ENCODE results near the gene BACH2. TPM values are rescaled to one million over a fixed set of nuclear protein-coding genes. Genes with fewer than 3 reads are reported as not detected.
A peak's percentile ranks its signal among the peaks of the same experiment; 100 is the strongest.

The BACH2 gene
- total RNA-seq, 1 experiment from 2014 or later = 2.5 TPM

GRCh38 chr6:89952105-89952671 is 344.5 kb downstream of the BACH2 start:
- H3K4me3 ChIP-seq (ENCODE audit: insufficient read depth, low read depth, low read length) = no peak overlapping the region
- no peaks in the 10 kb centered on the region for H3K36me3 ChIP-seq (replicated peaks; ENCODE audit: control insufficient read depth, insufficient read depth, low read length)
- no peaks in the 10 kb centered on the region for H3K27me3 ChIP-seq (ENCODE audit: control insufficient read depth, insufficient read depth, low read length)
- DNase-seq = no peak

GRCh38 chr6:89951574-89952104 is 345.0 kb downstream of the BACH2 start:
- no peak overlapping the region for H3K4me3 ChIP-seq (ENCODE audit: insufficient read depth, low read depth, low read length)
- no peaks in the 10 kb centered on the region for H3K27me3 ChIP-seq (ENCODE audit: control insufficient read depth, insufficient read depth, low read length)
- peak; percentile 75 for DNase-seq
- H3K36me3 ChIP-seq (replicated peaks; ENCODE audit: control insufficient read depth, insufficient read depth, low read length) = no peaks in the 10 kb centered on the region

GRCh38 chr6:89950879-89951391 is 345.7 kb downstream of the BACH2 start:
- no peak for DNase-seq
- Histone ChIP-seq H3K36me3 (replicated peaks; ENCODE audit: control insufficient read depth, insufficient read depth, low read length) (no peaks in the 10 kb centered on the region), H3K27me3 (ENCODE audit: control insufficient read depth, insufficient read depth, low read length) (no peaks in the 10 kb centered on the region), H3K4me3 (ENCODE audit: insufficient read depth, low read depth, low read length) (no peak overlapping the region)

GRCh38 chr6:89950446-89950845 is 346.2 kb downstream of the BACH2 start:
- Histone ChIP-seq H3K27me3 (ENCODE audit: control insufficient read depth, insufficient read depth, low read length) (no peaks in the 10 kb centered on the region), H3K36me3 (replicated peaks; ENCODE audit: control insufficient read depth, insufficient read depth, low read length) (no peaks in the 10 kb centered on the region), H3K4me3 (ENCODE audit: insufficient read depth, low read depth, low read length) (no peak overlapping the region)
- DNase-seq = no peak

GRCh38 chr6:89948876-89949275 is 347.8 kb downstream of the BACH2 start:
- no peak for DNase-seq
- Histone ChIP-seq H3K36me3 (replicated peaks; ENCODE audit: control insufficient read depth, insufficient read depth, low read length) (no peaks in the 10 kb centered on the region), H3K4me3 (ENCODE audit: insufficient read depth, low read depth, low read length) (no peak overlapping the region), H3K27me3 (ENCODE audit: control insufficient read depth, insufficient read depth, low read length) (no peaks in the 10 kb centered on the region)

GRCh38 chr6:89944826-89945407 is 351.7 kb downstream of the BACH2 start:
- Histone ChIP-seq H3K36me3 (replicated peaks; ENCODE audit: control insufficient read depth, insufficient read depth, low read length) (no peaks in the 10 kb centered on the region), H3K27me3 (ENCODE audit: control insufficient read depth, insufficient read depth, low read length) (no peaks in the 10 kb centered on the region), H3K4me3 (ENCODE audit: insufficient read depth, low read depth, low read length) (no peak overlapping the region)
- no peak for DNase-seq

GRCh38 chr6:89944181-89944755 is 352.4 kb downstream of the BACH2 start:
- no peak for DNase-seq
- H3K36me3 ChIP-seq (replicated peaks; ENCODE audit: control insufficient read depth, insufficient read depth, low read length) = no peaks in the 10 kb centered on the region
- H3K27me3 ChIP-seq (ENCODE audit: control insufficient read depth, insufficient read depth, low read length) = no peaks in the 10 kb centered on the region
- H3K4me3 ChIP-seq (ENCODE audit: insufficient read depth, low read depth, low read length) = no peak overlapping the region

GRCh38 chr6:89942601-89943000 is 354.0 kb downstream of the BACH2 start:
- DNase-seq = no peak
- no peaks in the 10 kb centered on the region for H3K27me3 ChIP-seq (ENCODE audit: control insufficient read depth, insufficient read depth, low read length)
- H3K36me3 ChIP-seq (replicated peaks; ENCODE audit: control insufficient read depth, insufficient read depth, low read length) = no peaks in the 10 kb centered on the region
- H3K4me3 ChIP-seq (ENCODE audit: insufficient read depth, low read depth, low read length) = no peak overlapping the region

GRCh38 chr6:89941763-89942497 is 354.7 kb downstream of the BACH2 start:
- H3K4me3 ChIP-seq (ENCODE audit: insufficient read depth, low read depth, low read length) = no peak overlapping the region
- H3K27me3 ChIP-seq (ENCODE audit: control insufficient read depth, insufficient read depth, low read length) = no peaks in the 10 kb centered on the region
- no peaks in the 10 kb centered on the region for H3K36me3 ChIP-seq (replicated peaks; ENCODE audit: control insufficient read depth, insufficient read depth, low read length)
- no peak for DNase-seq

GRCh38 chr6:89941031-89941762 is 355.4 kb downstream of the BACH2 start:
- DNase-seq = no peak
- H3K36me3 ChIP-seq (replicated peaks; ENCODE audit: control insufficient read depth, insufficient read depth, low read length) = no peaks in the 10 kb centered on the region
- no peak overlapping the region for H3K4me3 ChIP-seq (ENCODE audit: insufficient read depth, low read depth, low read length)
- no peaks in the 10 kb centered on the region for H3K27me3 ChIP-seq (ENCODE audit: control insufficient read depth, insufficient read depth, low read length)

GRCh38 chr6:89940225-89941027 is 356.2 kb downstream of the BACH2 start:
- Histone ChIP-seq H3K36me3 (replicated peaks; ENCODE audit: control insufficient read depth, insufficient read depth, low read length) (no peaks in the 10 kb centered on the region), H3K4me3 (ENCODE audit: insufficient read depth, low read depth, low read length) (no peak overlapping the region), H3K27me3 (ENCODE audit: control insufficient read depth, insufficient read depth, low read length) (no peaks in the 10 kb centered on the region)
- peak; percentile 79 for DNase-seq

- no peak for DNase-seq
- Histone ChIP-seq H3K4me3 (ENCODE audit: insufficient read depth, low read depth, low read length) (no peak overlapping the region), H3K36me3 (replicated peaks; ENCODE audit: control insufficient read depth, insufficient read depth, low read length) (no peaks in the 10 kb centered on the region), H3K27me3 (ENCODE audit: control insufficient read depth, insufficient read depth, low read length) (no peaks in the 10 kb centered on the region)
These were observed 357.5 kb downstream of the BACH2 start for GRCh38 chr6:89939144-89939543.

GRCh38 chr6:89938014-89938413 is 358.6 kb downstream of the BACH2 start:
- no peaks in the 10 kb centered on the region for H3K27me3 ChIP-seq (ENCODE audit: control insufficient read depth, insufficient read depth, low read length)
- DNase-seq = no peak
- no peaks in the 10 kb centered on the region for H3K36me3 ChIP-seq (replicated peaks; ENCODE audit: control insufficient read depth, insufficient read depth, low read length)
- H3K4me3 ChIP-seq (ENCODE audit: insufficient read depth, low read depth, low read length) = no peak overlapping the region

Measured in H7 (cell line).